ENCODE data around the gene IRAK2. TPM values are rescaled to one million over a fixed set of nuclear protein-coding genes. Genes with fewer than 3 reads are reported as not detected.
"Not testable (repeated sequence)": the region's sequence is repeated elsewhere in the genome, so short reads cannot be mapped to it uniquely, and the experiment has no call there.

The IRAK2 gene
- total RNA-seq, 4 donors from 2014 or later, result 0.20 to 4.9 (median 3.4) TPM

- in situ Hi-C loops (cut with MboI; ENCODE audit: low pct_ligation_motif_present in 1 of 4, low pct_unique_long_range_greater_than_20kb in 1 of 4, low sequenced_read_pairs in 3 of 4) (loop anchor here in 3 of 4 donors (10.0 kb wide), 2 partner anchors 53 to 63 kb away; no protein-coding TSS in a partner anchor), intact Hi-C loops (cut with DNase I; ENCODE audit: low total_unique reads) (loop anchor here (10.0 kb wide), 1 partner anchor 63 kb away; no protein-coding TSS in a partner anchor)
- no peak for DNase-seq
- WGBS, 2 donors (ENCODE audit: low coverage in 1 of 2), result 83 to 95% methylated on average over 2 to 6 of the region's 6 CpGs
- no peak overlapping the region for H3K27ac ChIP-seq
- TF ChIP-seq POLR2AphosphoS5 (IDR thresholded peaks at IDR 0.05) (no peak), EP300 (IDR thresholded peaks at IDR 0.05; ENCODE audit: low read depth) (no peak), POLR2A (IDR thresholded peaks at IDR 0.05) (no peak)
- TF ChIP-seq, protein P1, sequence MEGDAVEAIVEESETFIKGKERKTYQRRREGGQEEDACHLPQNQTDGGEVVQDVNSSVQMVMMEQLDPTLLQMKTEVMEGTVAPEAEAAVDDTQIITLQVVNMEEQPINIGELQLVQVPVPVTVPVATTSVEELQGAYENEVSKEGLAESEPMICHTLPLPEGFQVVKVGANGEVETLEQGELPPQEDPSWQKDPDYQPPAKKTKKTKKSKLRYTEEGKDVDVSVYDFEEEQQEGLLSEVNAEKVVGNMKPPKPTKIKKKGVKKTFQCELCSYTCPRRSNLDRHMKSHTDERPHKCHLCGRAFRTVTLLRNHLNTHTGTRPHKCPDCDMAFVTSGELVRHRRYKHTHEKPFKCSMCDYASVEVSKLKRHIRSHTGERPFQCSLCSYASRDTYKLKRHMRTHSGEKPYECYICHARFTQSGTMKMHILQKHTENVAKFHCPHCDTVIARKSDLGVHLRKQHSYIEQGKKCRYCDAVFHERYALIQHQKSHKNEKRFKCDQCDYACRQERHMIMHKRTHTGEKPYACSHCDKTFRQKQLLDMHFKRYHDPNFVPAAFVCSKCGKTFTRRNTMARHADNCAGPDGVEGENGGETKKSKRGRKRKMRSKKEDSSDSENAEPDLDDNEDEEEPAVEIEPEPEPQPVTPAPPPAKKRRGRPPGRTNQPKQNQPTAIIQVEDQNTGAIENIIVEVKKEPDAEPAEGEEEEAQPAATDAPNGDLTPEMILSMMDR (IDR thresholded peaks at IDR 0.05), result no peak
- no peak overlapping the region for H3K4me3 ChIP-seq
- H3K4me1 ChIP-seq, result peaks cover 0 to 9% (median 6%) of the 10 kb centered on the region in 4 donors
- no peaks in the 10 kb centered on the region for H3K36me3 ChIP-seq
- no peaks in the 10 kb centered on the region for H3K27me3 ChIP-seq
- H3K9me3 ChIP-seq, result no peaks in the 10 kb centered on the region
These were observed 2.5 kb upstream of the IRAK2 start for GRCh38 chr3:10162185-10162584.

DNA sequence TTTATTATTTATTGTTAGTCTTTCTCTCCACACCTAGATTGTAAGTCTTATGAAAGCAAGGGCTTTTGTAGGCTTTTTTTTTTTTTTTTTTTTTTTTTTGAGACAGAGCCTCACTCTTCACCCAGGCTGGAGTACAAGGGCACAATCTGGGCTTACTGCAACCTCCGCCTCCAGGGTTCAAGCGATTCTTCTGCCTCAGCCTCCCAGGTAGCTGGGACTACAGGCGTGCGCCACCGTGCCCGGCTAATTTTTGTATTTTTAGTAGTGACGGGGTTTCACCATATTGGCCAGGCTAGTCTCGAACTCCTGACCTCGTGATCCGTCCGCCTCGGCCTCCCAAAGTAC lies 546 bp upstream of the IRAK2 start:
- not testable (repeated sequence) for DNase-seq, H3K27me3 ChIP-seq, H3K36me3 ChIP-seq, H3K27ac ChIP-seq, H3K9me3 ChIP-seq, H3K4me1 ChIP-seq
- in situ Hi-C loops (cut with MboI; ENCODE audit: low pct_ligation_motif_present in 1 of 4, low pct_unique_long_range_greater_than_20kb in 1 of 4, low sequenced_read_pairs in 3 of 4), result loop anchor here in 3 of 4 donors (10.0 kb wide), 2 partner anchors 51 to 61 kb away; no protein-coding TSS in a partner anchor
- WGBS, 2 donors (ENCODE audit: low coverage in 1 of 2), result 63% methylated on average over 12 of the region's 12 CpGs; no CpG with 5 or more reads in 1 of the 2 donors
- intact Hi-C loops (cut with DNase I; ENCODE audit: low total_unique reads), result loop anchor here (10.0 kb wide), 1 partner anchor 61 kb away; no protein-coding TSS in a partner anchor
- H3K4me3 ChIP-seq, result peak overlapping the region in 3 of 4 donors; percentile 55 to 84 (median 79)

DNA sequence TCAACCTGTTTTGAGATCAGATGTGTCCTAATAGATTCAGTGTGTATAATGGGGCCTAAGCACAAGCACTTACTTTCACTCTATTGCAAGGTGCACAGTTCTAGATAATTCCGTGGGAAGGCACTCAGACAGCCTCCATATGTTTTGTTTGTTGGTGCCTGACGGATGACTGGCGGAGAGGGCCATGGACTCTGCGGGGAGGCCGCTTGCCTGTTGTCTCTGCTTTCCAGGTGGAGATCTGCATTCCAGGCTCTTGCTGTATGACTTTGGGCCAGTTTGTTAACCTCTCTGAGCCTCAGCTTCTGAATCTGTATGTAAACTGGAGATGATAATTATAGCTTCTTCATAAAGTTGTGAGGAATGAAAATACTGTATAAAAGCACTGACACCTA lies 1.5 kb downstream of the IRAK2 start:
- intact Hi-C loops (cut with DNase I; ENCODE audit: low total_unique reads) (loop anchor here (10.0 kb wide), 1 partner anchor 59 kb away; no protein-coding TSS in a partner anchor), in situ Hi-C loops (cut with MboI; ENCODE audit: low pct_ligation_motif_present in 1 of 4, low pct_unique_long_range_greater_than_20kb in 1 of 4, low sequenced_read_pairs in 3 of 4) (loop anchor here in 3 of 4 donors (10.0 kb wide), 2 partner anchors 49 to 59 kb away; no protein-coding TSS in a partner anchor)
- no peaks in the 10 kb centered on the region for H3K27me3 ChIP-seq
- WGBS, 2 donors (ENCODE audit: low coverage in 1 of 2), result 93 to 97% methylated on average over 5 of the region's 5 CpGs
- H3K4me3 ChIP-seq, result no peak overlapping the region
- TF ChIP-seq POLR2A (IDR thresholded peaks at IDR 0.05) (no peak), EP300 (IDR thresholded peaks at IDR 0.05; ENCODE audit: low read depth) (no peak), POLR2AphosphoS5 (IDR thresholded peaks at IDR 0.05) (no peak)
- TF ChIP-seq, protein P1 (IDR thresholded peaks at IDR 0.05), result no peak
- no peak overlapping the region for H3K27ac ChIP-seq
- H3K4me1 ChIP-seq, result peaks cover 0 to 13% (median 7%) of the 10 kb centered on the region in 4 donors
- H3K36me3 ChIP-seq, result no peaks in the 10 kb centered on the region
- DNase-seq, result no peak
- peaks cover 0 to 5% of the 10 kb centered on the region in 2 donors for H3K9me3 ChIP-seq

- H3K36me3 ChIP-seq, result no peaks in the 10 kb centered on the region
- in situ Hi-C loops (cut with MboI; ENCODE audit: low pct_ligation_motif_present in 1 of 4, low pct_unique_long_range_greater_than_20kb in 1 of 4, low sequenced_read_pairs in 3 of 4), result loop anchor here in 3 of 4 donors (10.0 kb wide), 2 partner anchors 46 to 56 kb away; no protein-coding TSS in a partner anchor
- H3K9me3 ChIP-seq, result peaks cover 0 to 5% of the 10 kb centered on the region in 2 donors
- H3K27me3 ChIP-seq, result no peaks in the 10 kb centered on the region
- TF ChIP-seq EP300 (IDR thresholded peaks at IDR 0.05; ENCODE audit: low read depth) (no peak), POLR2AphosphoS5 (IDR thresholded peaks at IDR 0.05) (no peak), POLR2A (IDR thresholded peaks at IDR 0.05) (no peak)
- peaks cover 0 to 14% (median 7%) of the 10 kb centered on the region in 4 donors for H3K4me1 ChIP-seq
- no peak overlapping the region for H3K27ac ChIP-seq
- intact Hi-C loops (cut with DNase I; ENCODE audit: low total_unique reads), result loop anchor here (10.0 kb wide), 1 partner anchor 56 kb away; no protein-coding TSS in a partner anchor
- DNase-seq, result no peak
- no peak overlapping the region for H3K4me3 ChIP-seq
- WGBS, 2 donors (ENCODE audit: low coverage in 1 of 2), result 63 to 67% methylated on average over 5 to 8 of the region's 8 CpGs
These were observed 4.3 kb downstream of the IRAK2 start for GRCh38 chr3:10169000-10169496.

DNA sequence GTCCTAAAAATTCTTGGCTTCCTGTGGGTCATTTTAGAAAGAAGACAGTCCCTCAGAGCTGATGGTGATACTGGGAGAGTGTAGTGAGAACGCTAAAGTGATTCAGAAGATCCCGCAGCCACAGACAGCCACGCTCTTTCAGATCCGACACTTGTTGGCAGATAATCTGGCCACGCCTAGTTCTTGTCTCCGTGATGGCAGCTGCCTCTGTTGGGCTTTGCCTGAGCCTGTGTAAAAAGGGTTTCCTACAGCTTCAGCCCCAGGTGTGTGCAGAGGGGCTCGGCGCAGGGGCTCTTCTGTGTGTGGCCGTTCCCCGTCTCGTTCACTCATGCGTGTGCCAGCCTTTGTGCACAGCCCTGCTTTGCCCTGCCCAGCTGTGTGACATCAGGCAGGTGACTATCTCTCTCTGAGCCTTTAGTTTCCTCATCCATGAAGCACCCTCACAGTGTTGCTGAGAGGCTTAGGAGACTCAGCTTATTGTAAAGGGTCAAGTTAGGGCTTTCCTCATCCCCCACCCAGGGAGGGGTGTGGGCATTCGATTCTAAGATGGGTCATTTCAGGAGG lies 6.3 kb downstream of the IRAK2 start:
- Histone ChIP-seq H3K27ac (no peak overlapping the region), H3K36me3 (no peaks in the 10 kb centered on the region), H3K9me3 (peaks cover 0 to 5% of the 10 kb centered on the region in 2 donors), H3K27me3 (no peaks in the 10 kb centered on the region), H3K4me1 (peaks cover 0 to 9% (median 0%) of the 10 kb centered on the region in 4 donors), H3K4me3 (no peak overlapping the region)
- TF ChIP-seq, protein P1 (IDR thresholded peaks at IDR 0.05), result no peak
- TF ChIP-seq POLR2AphosphoS5 (IDR thresholded peaks at IDR 0.05), result no peak
- no peak for TF ChIP-seq POLR2A (IDR thresholded peaks at IDR 0.05)
- no peak for TF ChIP-seq EP300 (IDR thresholded peaks at IDR 0.05; ENCODE audit: low read depth)
- intact Hi-C loops (cut with DNase I; ENCODE audit: low total_unique reads) (no loop called here), in situ Hi-C loops (cut with MboI; ENCODE audit: low pct_ligation_motif_present in 1 of 4, low pct_unique_long_range_greater_than_20kb in 1 of 4, low sequenced_read_pairs in 3 of 4) (no loop called here)
- 75% methylated on average over 13 of the region's 13 CpGs; no CpG with 5 or more reads in 1 of the 2 donors for WGBS, 2 donors (ENCODE audit: low coverage in 1 of 2)
- no peak for DNase-seq
